Measurements from ENCODE around the gene RNF40.

RNF40 gene

GRCh38 chr16:30723725-30724355, 38.3 kb upstream of the RNF40 start:
- Histone ChIP-seq H3K9ac (ENCODE audit: insufficient read length) (no peak overlapping the region), H3K36me3 (ENCODE audit: insufficient read depth, low read length) (peaks cover 83% of the 10 kb centered on the region), H3K27ac (no peak overlapping the region), H3K4me3 (no peak overlapping the region), H3K9me3 (ENCODE audit: low read depth, low read length) (no peaks in the 10 kb centered on the region)
- DNase-seq (ENCODE audit: low read depth, low spot score): no peak
- no peak for TF ChIP-seq FOXP2 (optimal IDR thresholded peaks at IDR 0.05; ENCODE audit: control extremely low read depth, extremely low read length, insufficient read depth)
- TF ChIP-seq POLR2AphosphoS5 (IDR thresholded peaks at IDR 0.05; ENCODE audit: borderline replicate concordance, low read depth, low read length): no peak
- no peak for TF ChIP-seq EZH2 (IDR thresholded peaks at IDR 0.05)

DNA sequence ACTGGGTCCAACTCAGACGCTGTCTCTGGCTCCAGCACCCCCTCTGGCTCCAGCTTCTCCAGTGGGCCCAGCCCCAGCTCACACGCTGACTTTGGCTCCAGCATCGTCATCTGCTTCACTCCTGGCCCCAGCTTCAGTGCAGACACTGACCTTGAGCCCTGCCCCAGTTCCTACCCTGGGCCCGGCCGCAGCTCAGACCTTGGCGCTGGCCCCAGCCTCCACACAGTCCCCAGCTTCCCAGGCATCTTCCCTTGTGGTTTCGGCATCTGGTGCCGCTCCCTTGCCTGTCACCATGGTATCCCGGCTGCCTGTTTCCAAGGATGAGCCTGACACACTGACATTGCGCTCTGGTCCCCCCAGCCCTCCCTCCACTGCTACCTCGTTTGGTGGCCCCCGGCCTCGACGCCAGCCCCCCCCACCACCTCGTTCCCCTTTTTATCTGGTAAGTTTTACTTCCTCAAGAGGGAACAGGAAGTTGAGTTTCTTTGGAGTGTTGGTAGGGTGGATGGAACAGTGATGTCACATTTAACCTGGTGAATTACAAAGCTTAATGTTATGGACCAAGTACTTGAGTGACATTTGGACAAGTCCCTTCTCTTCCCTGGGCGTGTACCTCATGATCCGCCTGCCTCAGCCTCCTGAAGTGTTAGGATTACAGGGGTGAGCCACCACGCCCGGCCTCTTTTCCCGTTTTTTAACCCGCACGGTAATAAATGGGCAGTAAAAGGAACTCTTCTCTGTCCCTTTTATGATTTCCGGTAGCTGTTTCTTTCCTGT, 37.3 kb upstream of the RNF40 start:
- H3K9ac ChIP-seq (ENCODE audit: insufficient read length): no peak overlapping the region
- no peaks in the 10 kb centered on the region for H3K9me3 ChIP-seq (ENCODE audit: low read depth, low read length)
- H3K27ac ChIP-seq: no peak overlapping the region
- H3K4me3 ChIP-seq: no peak overlapping the region
- DNase-seq (ENCODE audit: low read depth, low spot score): no peak
- peaks cover 87% of the 10 kb centered on the region for H3K36me3 ChIP-seq (ENCODE audit: insufficient read depth, low read length)
- TF ChIP-seq FOXP2 (optimal IDR thresholded peaks at IDR 0.05; ENCODE audit: control extremely low read depth, extremely low read length, insufficient read depth) (no peak), EZH2 (IDR thresholded peaks at IDR 0.05) (no peak), POLR2AphosphoS5 (IDR thresholded peaks at IDR 0.05; ENCODE audit: borderline replicate concordance, low read depth, low read length) (no peak)

GRCh38 chr16:30725418-30725792, 36.7 kb upstream of the RNF40 start:
- Histone ChIP-seq H3K36me3 (ENCODE audit: insufficient read depth, low read length) (peaks cover 87% of the 10 kb centered on the region), H3K4me3 (no peak overlapping the region), H3K9me3 (ENCODE audit: low read depth, low read length) (no peaks in the 10 kb centered on the region), H3K9ac (ENCODE audit: insufficient read length) (no peak overlapping the region), H3K27ac (no peak overlapping the region)
- no peak for TF ChIP-seq FOXP2 (optimal IDR thresholded peaks at IDR 0.05; ENCODE audit: control extremely low read depth, extremely low read length, insufficient read depth)
- no peak for TF ChIP-seq EZH2 (IDR thresholded peaks at IDR 0.05)
- TF ChIP-seq POLR2AphosphoS5 (IDR thresholded peaks at IDR 0.05; ENCODE audit: borderline replicate concordance, low read depth, low read length): no peak
- no peak for DNase-seq (ENCODE audit: low read depth, low spot score)

DNA sequence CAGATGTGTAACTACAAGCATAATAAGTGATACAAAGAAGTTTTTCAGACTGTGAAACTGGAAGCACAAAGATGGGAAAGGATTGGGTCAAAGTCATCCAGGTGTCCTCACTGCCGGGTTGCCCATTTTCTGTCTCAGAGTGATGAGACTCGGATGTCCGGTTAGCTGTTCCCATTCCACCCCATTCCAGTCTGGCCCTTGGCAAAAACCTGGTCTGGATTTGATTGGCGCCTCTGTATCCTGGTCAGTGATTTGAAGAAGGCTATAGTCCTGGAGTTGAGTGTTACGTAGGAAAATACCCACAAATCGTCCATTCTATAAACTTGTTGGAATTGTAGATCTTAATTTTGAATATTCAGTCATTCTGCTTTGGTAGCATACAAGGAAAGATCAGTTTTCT, 33.8 kb upstream of the RNF40 start:
- Histone ChIP-seq H3K9me3 (ENCODE audit: low read depth, low read length) (no peaks in the 10 kb centered on the region), H3K4me3 (no peak overlapping the region), H3K27ac (no peak overlapping the region), H3K9ac (ENCODE audit: insufficient read length) (no peak overlapping the region), H3K36me3 (ENCODE audit: insufficient read depth, low read length) (peaks cover 79% of the 10 kb centered on the region)
- no peak for DNase-seq (ENCODE audit: low read depth, low spot score)
- TF ChIP-seq EZH2 (IDR thresholded peaks at IDR 0.05) (no peak), POLR2AphosphoS5 (IDR thresholded peaks at IDR 0.05; ENCODE audit: borderline replicate concordance, low read depth, low read length) (no peak), FOXP2 (optimal IDR thresholded peaks at IDR 0.05; ENCODE audit: control extremely low read depth, extremely low read length, insufficient read depth) (no peak)

DNA sequence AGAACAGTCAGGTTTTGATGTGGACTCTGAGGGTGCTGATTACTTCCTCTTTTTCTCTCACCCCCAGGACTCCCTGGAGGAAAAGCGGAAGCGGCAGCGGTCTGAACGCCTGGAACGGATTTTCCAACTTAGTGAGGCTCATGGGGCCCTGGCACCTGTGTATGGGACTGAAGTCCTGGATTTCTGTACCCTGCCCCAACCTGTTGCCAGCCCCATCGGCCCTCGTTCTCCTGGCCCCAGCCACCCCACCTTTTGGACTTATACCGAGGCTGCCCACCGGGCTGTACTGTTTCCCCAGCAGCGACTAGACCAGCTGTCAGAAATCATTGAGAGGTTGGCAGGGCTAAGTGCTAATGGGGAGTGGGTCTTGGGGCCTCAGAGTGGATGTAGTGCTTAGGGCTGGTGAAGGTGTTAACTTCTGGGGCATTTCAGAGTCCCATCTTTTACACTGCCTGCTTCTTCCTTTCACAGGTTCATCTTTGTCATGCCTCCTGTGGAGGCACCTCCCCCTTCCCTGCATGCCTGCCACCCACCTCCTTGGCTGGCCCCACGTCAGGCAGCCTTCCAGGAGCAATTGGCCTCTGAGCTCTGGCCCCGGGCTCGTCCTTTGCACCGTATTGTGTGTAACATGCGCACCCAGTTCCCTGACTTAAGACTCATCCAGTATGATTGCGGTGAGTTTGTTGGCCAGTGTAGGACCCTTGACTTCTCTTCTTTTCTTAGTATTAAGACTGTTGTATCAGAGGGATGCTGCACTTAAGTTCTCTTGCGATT, 33.0 kb upstream of the RNF40 start:
- Histone ChIP-seq H3K4me3 (no peak overlapping the region), H3K27ac (no peak overlapping the region)

GRCh38 chr16:30731411-30731810, 30.7 kb upstream of the RNF40 start:
- no peak for DNase-seq (ENCODE audit: low read depth, low spot score)
- TF ChIP-seq POLR2AphosphoS5 (IDR thresholded peaks at IDR 0.05; ENCODE audit: borderline replicate concordance, low read depth, low read length): no peak
- no peak for TF ChIP-seq EZH2 (IDR thresholded peaks at IDR 0.05)
- Histone ChIP-seq H3K36me3 (ENCODE audit: insufficient read depth, low read length) (peaks cover 73% of the 10 kb centered on the region), H3K9me3 (ENCODE audit: low read depth, low read length) (no peaks in the 10 kb centered on the region), H3K9ac (ENCODE audit: insufficient read length) (no peak overlapping the region), H3K27ac (no peak overlapping the region), H3K4me3 (no peak overlapping the region)

More for the DNA sequence above, 33.0 kb upstream of the RNF40 start:
- H3K9me3 ChIP-seq (ENCODE audit: low read depth, low read length): no peaks in the 10 kb centered on the region
- H3K36me3 ChIP-seq (ENCODE audit: insufficient read depth, low read length): peaks cover 78% of the 10 kb centered on the region
- DNase-seq (ENCODE audit: low read depth, low spot score): no peak
- no peak for TF ChIP-seq EZH2 (IDR thresholded peaks at IDR 0.05)
- TF ChIP-seq FOXP2 (optimal IDR thresholded peaks at IDR 0.05; ENCODE audit: control extremely low read depth, extremely low read length, insufficient read depth): no peak
- TF ChIP-seq POLR2AphosphoS5 (IDR thresholded peaks at IDR 0.05; ENCODE audit: borderline replicate concordance, low read depth, low read length): no peak
- no peak overlapping the region for H3K9ac ChIP-seq (ENCODE audit: insufficient read length)

GRCh38 chr16:30736995-30737793, 24.9 kb upstream of the RNF40 start:
- TF ChIP-seq POLR2AphosphoS5 (IDR thresholded peaks at IDR 0.05; ENCODE audit: borderline replicate concordance, low read depth, low read length): no peak
- no peak for TF ChIP-seq FOXP2 (optimal IDR thresholded peaks at IDR 0.05; ENCODE audit: control extremely low read depth, extremely low read length, insufficient read depth)
- TF ChIP-seq EZH2 (IDR thresholded peaks at IDR 0.05): no peak
- DNase-seq (ENCODE audit: low read depth, low spot score): no peak
- H3K36me3 ChIP-seq (ENCODE audit: insufficient read depth, low read length): peaks cover 65% of the 10 kb centered on the region
- no peak overlapping the region for H3K9ac ChIP-seq (ENCODE audit: insufficient read length)
- H3K9me3 ChIP-seq (ENCODE audit: low read depth, low read length): no peaks in the 10 kb centered on the region
- H3K4me3 ChIP-seq: no peak overlapping the region
- H3K27ac ChIP-seq: no peak overlapping the region

All from SK-N-MC (cell line).